GM12891 (cell line): ENCODE data around the gene GPR39.

ENCODE experiments used
- POLR2A ChIP-seq: IDR thresholded peaks from 2 replicates; pipeline ENCODE4 v1.6.1; 2011; ENCODE audit warnings: low read depth, low read length, control low read depth
- TAF1 ChIP-seq: IDR thresholded peaks from 2 replicates; pipeline ENCODE4 v1.6.1; 2011; ENCODE audit warnings: low read depth, low read length, control low read depth

DNA sequence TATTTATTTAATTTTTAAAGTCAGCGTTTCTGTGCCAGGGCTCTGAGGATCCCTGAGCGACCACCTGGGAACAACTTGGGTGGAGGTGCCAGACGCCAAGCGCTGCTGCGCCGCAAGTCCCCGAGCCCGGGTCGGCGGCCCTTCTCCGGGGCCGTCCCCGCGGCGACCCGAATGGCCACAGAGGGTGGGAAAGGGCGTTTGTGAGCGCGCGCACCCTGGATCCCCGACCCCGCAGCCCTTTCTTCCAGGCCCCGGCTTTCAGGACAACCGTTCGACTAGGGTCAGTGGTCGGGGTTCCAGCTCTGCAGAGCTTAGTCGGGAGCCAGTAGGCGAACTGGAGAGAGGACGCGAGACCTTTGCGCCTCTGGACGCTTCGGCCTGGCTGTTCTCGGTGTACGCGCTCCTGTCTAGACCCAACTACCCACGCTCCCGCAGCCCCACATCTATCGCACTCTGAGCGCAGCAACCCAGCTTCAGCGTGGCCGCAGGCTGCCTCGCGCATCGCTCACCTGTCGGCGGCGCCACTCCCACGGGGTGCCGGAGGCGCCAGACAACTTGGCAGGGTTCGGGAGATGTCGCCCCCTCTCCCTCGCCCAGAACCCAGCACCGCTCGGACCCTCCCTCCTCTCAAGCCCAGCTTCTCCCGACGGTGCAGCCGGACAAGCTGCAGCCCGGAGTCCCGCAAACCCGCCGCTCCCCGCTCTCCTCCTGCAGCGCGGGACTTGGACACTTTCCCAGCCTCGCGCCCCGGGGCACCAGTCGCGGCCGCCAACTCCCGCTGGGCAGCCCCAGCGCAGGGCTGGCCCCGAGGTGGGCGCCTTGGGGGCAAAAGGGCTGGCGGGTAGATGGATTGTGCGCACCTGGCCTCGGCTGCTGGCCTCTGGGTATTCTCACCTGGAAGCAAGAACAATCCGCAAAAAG is 252.6 kb downstream of the GPR39 start:
- TF ChIP-seq TAF1 = no peak
- TF ChIP-seq POLR2A = no peak
